K562 (cell line): ENCODE measurements around the gene TERC. TPM values are rescaled to one million over a fixed set of nuclear protein-coding genes. Genes with fewer than 3 reads are reported as not detected.

ENCODE experiments used
- ATAC-seq: fragments of 200-7000 bp; cut with Tn5 transposase; 3 replicates; pipeline ENCODE4 v1.9.1; 2020; ENCODE audit warnings: moderate library complexity
- BruUV-seq: library from RNA; stranded (reverse); fragments of 400-500 nt; replicated peaks from 2 replicates; lab custom pipeline; 2021; lab: Mats Ljungman, UMichigan
- CTCF ChIA-PET: fragments of 300-600 bp; formaldehyde crosslinking; extraction: SDS; loops from one replicate; lab custom pipeline; 2021; ENCODE audit warnings: low intra/inter-chr PET ratio; lab: Yijun Ruan, JAX
- POLR2A ChIA-PET: fragments of 300-600, 350-650 bp; sonication (Branson Sonifier 250); formaldehyde crosslinking; extraction: SDS; loops from one replicate; lab custom pipeline; 2021; ENCODE audit warnings: antibody characterized with exemption, inconsistent platforms; lab: Yijun Ruan, JAX
- DNase-seq, 4 experiments: peaks; one replicate each; pipeline versions ENCODE4 v3.0.0 to v3.0.0-alpha.2; 2011 to 2018; ENCODE audit warnings: low spot score in 3 of 4, mixed read lengths in 3 of 4; ENCODE audit errors: extremely low read depth in 1 of 4
- FAIRE-seq: peaks from 2 replicates; lab custom pipeline; 2011; peaks lifted over from hg19 to GRCh38; lab: Jason Lieb, UNC
- H2AFZ ChIP-seq: 2 replicates; pipeline ENCODE4 v1.6.0; 2011; ENCODE audit warnings: low read depth, low read length, control low read depth, inconsistent platforms
- H3K27ac ChIP-seq: fragments of 200-600 bp; 3 replicates; pipeline ENCODE4 v1.8.0; 2011; ENCODE audit warnings: low read depth, mild to moderate bottlenecking, control low read depth, inconsistent platforms, low read length, moderate library complexity, mixed read lengths; ENCODE audit errors: extremely low read depth
- H3K27me3 ChIP-seq, 2 experiments: fragments of 300-600 bp in 1 of 2; 2 replicates in 1 of 2; 3 replicates in 1 of 2; pipeline versions ENCODE4 v1.6.0 to v1.8.0; 2011; ENCODE audit warnings: inconsistent platforms in 2 of 2, low read length in 2 of 2, mild to moderate bottlenecking in 1 of 2, mixed read lengths in 1 of 2, moderate library complexity in 1 of 2; ENCODE audit not compliant: control insufficient read depth in 2 of 2, insufficient read depth in 2 of 2
- H3K36me3 ChIP-seq: fragments of 300-600 bp; 3 replicates; pipeline ENCODE4 v1.8.0; 2011; ENCODE audit warnings: mild to moderate bottlenecking, low read length, inconsistent platforms; ENCODE audit not compliant: control insufficient read depth, insufficient read depth
- H3K4me1 ChIP-seq, 2 experiments: fragments of 200-600 bp in 1 of 2; replicated peaks in 1 of 2; 2 replicates in 1 of 2; 3 replicates in 1 of 2; pipeline versions ENCODE4 v1.5.1 to v1.8.0; 2011; ENCODE audit warnings: inconsistent platforms in 2 of 2, low read length in 2 of 2, mild to moderate bottlenecking in 1 of 2, mixed read lengths in 1 of 2, moderate library complexity in 1 of 2; ENCODE audit not compliant: control insufficient read depth in 2 of 2, insufficient read depth in 2 of 2
- H3K4me2 ChIP-seq: 2 replicates; pipeline ENCODE4 v1.6.1; 2011; ENCODE audit warnings: low read length, control low read depth, inconsistent platforms, mixed read lengths; ENCODE audit not compliant: insufficient read depth
- H3K4me3 ChIP-seq: fragments of 200-600 bp; sonication (generic), shearing (Covaris generic); 2 replicates; pipeline ENCODE4 v1.5.1; 2016; ENCODE audit warnings: control low read depth, inconsistent platforms
- H3K79me2 ChIP-seq: fragments of 200-600 bp; 3 replicates; pipeline ENCODE4 v1.8.0; 2011; ENCODE audit warnings: low read length, inconsistent platforms; ENCODE audit not compliant: control insufficient read depth, insufficient read depth
- H3K9ac ChIP-seq, 2 experiments: 2 replicates each; pipeline versions ENCODE4 v1.6.0 to v1.6.1; 2011; ENCODE audit warnings: low read depth in 2 of 2, low read length in 2 of 2, control low read depth in 1 of 2, inconsistent platforms in 1 of 2, mild to moderate bottlenecking in 1 of 2, mixed read lengths in 1 of 2; ENCODE audit not compliant: insufficient read depth in 1 of 2
- H3K9me1 ChIP-seq: one replicate; pipeline ENCODE4 v1.6.0; 2011; ENCODE audit warnings: inconsistent platforms, mild to moderate bottlenecking, low read length, moderate library complexity; ENCODE audit not compliant: control insufficient read depth, insufficient read depth
- H3K9me3 ChIP-seq: replicated peaks from 2 replicates; pipeline ENCODE4 v1.5.1; 2011; ENCODE audit warnings: low read depth, low read length, inconsistent platforms; ENCODE audit not compliant: control insufficient read depth, insufficient read depth
- H4K20me1 ChIP-seq: replicated peaks from 2 replicates; pipeline ENCODE4 v1.6.1; 2011; ENCODE audit warnings: low read length, inconsistent platforms, mixed read lengths; ENCODE audit not compliant: control insufficient read depth, insufficient read depth
- ATF7 ChIP-seq: fragments of 450-650 bp; IDR thresholded peaks from 2 replicates; pipeline ENCODE4 v1.7.1; 2014; ENCODE audit warnings: mild to moderate bottlenecking, moderate library complexity
- EP400 ChIP-seq: fragments of 450-650 bp; IDR thresholded peaks from 2 replicates; pipeline ENCODE4 v1.6.1; 2017; ENCODE audit warnings: antibody characterized with exemption, mild to moderate bottlenecking, moderate library complexity
- GMEB1 ChIP-seq: fragments of 250-450 bp; sonication (Bioruptor Pico); IDR thresholded peaks from 2 replicates; pipeline ENCODE4 v1.4.0; 2020; ENCODE audit warnings: mild to moderate bottlenecking
- HNRNPL ChIP-seq: fragments of 200-400 bp; formaldehyde crosslinking; IDR thresholded peaks from 2 replicates; pipeline ENCODE4 v1.6.1; 2017; ENCODE audit warnings: low read depth, mild to moderate bottlenecking, low read length
- LCOR ChIP-seq: sonication (generic); formaldehyde crosslinking; IDR thresholded peaks from 2 replicates; pipeline ENCODE4 v1.8.0; 2022; ENCODE audit warnings: mild to moderate bottlenecking, missing genetic modification reagents
- MIER1 ChIP-seq: fragments of 450-650 bp; IDR thresholded peaks from 2 replicates; pipeline ENCODE4 v1.6.1; 2016; ENCODE audit warnings: antibody characterized with exemption, mild to moderate bottlenecking, low read depth
- NR2C2 ChIP-seq, 2 experiments: fragments of 200-800 bp in 1 of 2; sonication (Bioruptor generic) in 1 of 2; sonication (generic) in 1 of 2; formaldehyde crosslinking in 1 of 2; IDR thresholded peaks; 2 replicates each; pipeline versions ENCODE4 v1.6.1 to v1.8.0; 2016 to 2022; ENCODE audit warnings: mild to moderate bottlenecking in 1 of 2, missing compliant biosample characterization in 1 of 2, missing genetic modification characterization in 1 of 2, missing genetic modification reagents in 1 of 2
- SP1 ChIP-seq: sonication (generic); formaldehyde crosslinking; IDR thresholded peaks from 2 replicates; pipeline ENCODE4 v1.8.1; 2022; ENCODE audit warnings: mild to moderate bottlenecking, missing genetic modification reagents
- SRSF7 ChIP-seq: fragments of 200-400 bp; formaldehyde crosslinking; optimal IDR thresholded peaks from 2 replicates; pipeline ENCODE3; 2017; ENCODE audit warnings: mild to moderate bottlenecking, low read depth, low read length
- TARDBP ChIP-seq: fragments of 450-650 bp; IDR thresholded peaks from 2 replicates; pipeline ENCODE4 v1.6.1; 2016
- TCF3 ChIP-seq: sonication (generic); formaldehyde crosslinking; IDR thresholded peaks from 2 replicates; pipeline ENCODE4 v1.4.0; 2020; ENCODE audit warnings: mild to moderate bottlenecking, missing genetic modification reagents
- TCF7L2 ChIP-seq: fragments of 150-350 bp; IDR thresholded peaks from 2 replicates; pipeline ENCODE4 v1.6.1; 2016; ENCODE audit warnings: low read depth, mild to moderate bottlenecking, low read length, moderate library complexity
- ZBTB8A ChIP-seq: fragments of 450-650 bp; IDR thresholded peaks from 2 replicates; pipeline ENCODE4 v1.6.1; 2018; ENCODE audit warnings: mild to moderate bottlenecking, moderate library complexity; ENCODE audit not compliant: partially characterized antibody
- ZNF311 ChIP-seq: fragments of 250-450 bp; sonication (Bioruptor Pico); IDR thresholded peaks from 2 replicates; pipeline ENCODE4 v1.4.0; 2020; ENCODE audit warnings: mild to moderate bottlenecking, moderate library complexity
- ZNF316 ChIP-seq: fragments of 450-650 bp; IDR thresholded peaks from 2 replicates; pipeline ENCODE4 v1.6.1; 2016
- ZNF76 ChIP-seq: fragments of 250-450 bp; sonication (Bioruptor Pico); IDR thresholded peaks from 2 replicates; pipeline ENCODE4 v1.4.0; 2020; ENCODE audit warnings: mild to moderate bottlenecking, moderate library complexity, borderline replicate concordance
- WGBS: fragments of 100-300 bp; shearing (Covaris generic); methylation state at CpG from one replicate; pipeline ENCODE4 v1.1.6; 2016; ENCODE audit warnings: low coverage, mixed read lengths; ENCODE audit not compliant: insufficient coverage; ENCODE audit errors: missing lambda C conversion rate; 5-methylcytosine and 5-hydroxymethylcytosine counted together
- in situ Hi-C: fragments of 300-500 bp; cut with MboI; formaldehyde crosslinking; loops from 4 replicates; pipeline ENCODE4 v1.15.0; 2018; ENCODE audit warnings: inconsistent platforms, mixed read lengths
- intact Hi-C: fragments of 100-400 bp; cut with micrococcal nuclease; formaldehyde crosslinking; loops from 2 replicates; pipeline ENCODE4 v1.14.2; 2022
- polyA plus RNA-seq, 8 experiments: library from polyadenylated mRNA; depleted of rRNA in 4 of 8; stranded (reverse) in 5 of 8; unstranded in 3 of 8; fragments of >200 nt; fragmentation: Nextera tagmentation in 2 of 8; fragmentation: Illumina TruSeq in 1 of 8; extraction: Ambion mirVana in 2 of 8; extraction: Trizol in 1 of 8; gene quantifications; 2 replicates each; pipeline versions ENCODE4 v1.2.1 to v1.2.3, GENCODE V29; 2011 to 2014; ENCODE audit warnings: inconsistent platforms in 1 of 8, missing spikeins in 1 of 8
- total RNA-seq, 7 experiments: library from RNA; depleted of rRNA in 6 of 7; stranded (reverse); fragments of >200 nt in 6 of 7; fragmentation: Illumina TruSeq in 2 of 7; extraction: Trizol in 2 of 7; gene quantifications; 2 replicates each; pipeline versions ENCODE4 v1.2.1 to v1.2.3, GENCODE V29; 2011 to 2021; ENCODE audit warnings: low replicate concordance in 1 of 7

Gene TERC
- total and polyA plus RNA-seq, 9 of the 15 experiments (the other 6 are each of a cell fraction or from before 2014, with no cell fraction given): 0.77 to 234 (median 27.9) TPM; not detected in 3

GRCh38 chr3:169772897-169773816 is 8.3 kb upstream of the TERC start, which contains the start of gene MYNN:
TSS of gene MYNN (plus strand) at chr3:169773396. CDS start at chr3:169774296, 900 bp downstream.
- peak; percentile 95 for ATAC-seq
- FAIRE-seq: peak; percentile 99
- 1% methylated on average over 53 of the region's 61 CpGs for WGBS
- H4K20me1 ChIP-seq: no peaks in the 10 kb centered on the region
- in situ Hi-C loops: no loop called here
- H3K36me3 ChIP-seq: peaks cover 41% of the 10 kb centered on the region
- H3K79me2 ChIP-seq: peaks cover 50% of the 10 kb centered on the region
- H3K9ac ChIP-seq: peak within 1 kb of the TSS; percentile 96 to 100
- peak; percentile 76 to 95 (median 82) for DNase-seq
- intact Hi-C loops: no loop called here
- peak within 1 kb of the TSS; percentile 98 for H3K4me2 ChIP-seq
- peak within 1 kb of the TSS; percentile 98 for H3K27ac ChIP-seq
- no peaks in the 10 kb centered on the region for H3K27me3 ChIP-seq
- peak within 1 kb of the TSS; percentile 89 for H3K4me3 ChIP-seq
- H3K9me1 ChIP-seq: no peaks in the 10 kb centered on the region
- POLR2A ChIA-PET: interaction anchor here (0.6 to 2.4 kb wide), 12 partner anchors 9 to 733 kb away, joined by 3 to 16 read pairs (median 3); partner anchors contain the start of gene TERC
- H3K9me3 ChIP-seq: peaks cover 4% of the 10 kb centered on the region; the same call in 1 of the 2 replicates
- H2AFZ ChIP-seq: peak within 1 kb of the TSS; percentile 97
- peaks cover 10 to 13% of the 10 kb centered on the region in 2 experiments; a peak in 3 of 5 replicates for H3K4me1 ChIP-seq
- CTCF ChIA-PET: no interaction called here
- TSS peak; percentile 98 for BruUV-seq
- TF ChIP-seq ZNF76 (CRISPR knock-in tag) (no peak; the same call in 1 of the 2 replicates), HNRNPL (no peak), MIER1 (no peak), EP400 (peak; percentile 88), TCF3 (CRISPR knock-in tag) (no peak), ZBTB8A (no peak), TCF7L2 (no peak), SP1 (CRISPR knock-in tag) (peak; percentile 84), ZNF316 (no peak), ZNF311 (CRISPR knock-in tag) (no peak), NR2C2 (CRISPR knock-in tag; IDR thresholded peaks at IDR 0.05) (peak; percentile 12; the same call in 1 of the 2 replicates), NR2C2 (tag; IDR thresholded peaks at IDR 0.05) (no peak; the same call in 1 of the 2 replicates), SRSF7 (no peak), TARDBP (peak; percentile 21; the same call in 1 of the 2 replicates), ATF7 (peak; percentile 91), GMEB1 (CRISPR knock-in tag) (peak; percentile 15; the same call in 1 of the 2 replicates), LCOR (CRISPR knock-in tag) (peak; percentile 23; the same call in 1 of the 2 replicates)
